ENCODE results near the gene NAA60. TPM values are rescaled to one million over a fixed set of nuclear protein-coding genes. Genes with fewer than 3 reads are reported as not detected.
A peak's percentile ranks its signal among the peaks of the same experiment; 100 is the strongest.

Gene NAA60
- total RNA-seq (10 to 100 TPM; 38.7 to 63.7 (median 55.3) TPM), polyA plus RNA-seq (10 to 100 TPM; 41.2 to 58.9 TPM), total RNA-seq (28.9 reads per million, percentile 59 among the genes with 10 or more reads in this experiment)

DNA sequence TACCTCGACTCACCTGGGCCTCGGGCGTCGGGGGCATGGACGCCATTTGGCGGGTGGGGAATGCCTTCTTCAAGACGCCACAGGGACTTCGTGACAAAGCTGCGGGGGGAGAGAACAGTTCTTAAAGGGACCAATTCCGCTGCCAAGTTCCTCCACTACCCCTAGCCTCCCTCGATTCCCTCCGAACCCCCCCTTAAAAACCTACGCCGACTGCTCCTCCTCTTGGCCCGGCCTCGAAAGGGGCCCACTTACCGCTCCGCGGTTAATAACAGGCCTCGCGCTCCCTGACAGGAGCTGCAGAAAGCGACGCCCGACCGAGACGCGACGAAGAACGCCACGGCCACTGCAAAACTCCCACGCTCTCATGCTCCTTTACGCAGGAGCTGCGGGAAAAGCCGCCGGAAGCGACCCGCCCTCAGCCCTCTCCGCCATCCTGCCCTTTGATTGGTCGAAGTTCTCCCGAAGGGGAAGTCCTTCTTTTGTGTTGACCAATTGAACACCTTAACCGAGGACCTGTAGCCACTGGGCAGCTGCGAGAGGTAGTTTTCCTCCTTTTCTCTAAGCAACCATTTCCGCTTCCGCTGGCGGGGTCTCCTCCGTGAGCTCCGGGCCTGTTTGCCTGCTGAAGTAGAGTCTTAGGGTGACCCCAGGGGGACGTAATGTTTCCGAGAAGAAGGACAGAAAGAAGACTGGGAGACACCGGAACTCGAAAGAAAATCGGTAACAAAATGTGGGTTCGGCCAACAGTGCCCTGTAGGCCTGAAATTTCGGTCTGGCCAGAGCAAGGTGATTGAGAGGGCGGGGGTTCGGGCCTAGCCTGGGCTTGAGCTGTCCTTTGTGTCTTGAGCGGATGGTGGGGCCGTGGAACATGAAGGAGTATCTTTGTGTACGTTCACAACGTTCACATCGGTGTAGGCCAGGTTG, at the start of gene NAA60, which contains the start of gene ZNF597:
Gene NAA60 (plus strand): TSS at position 573 of the 924 bp plus-strand sequence. CDS start 32,548 bp downstream, outside the sequence.
Gene ZNF597 (minus strand): TSS at position 397 of the 924 bp plus-strand sequence. CDS start 351 bp downstream, at position 46.
- H3K4me1 ChIP-seq (ENCODE audit: control insufficient read depth in 2 of 2, insufficient read depth in 2 of 2, low read length in 2 of 2), result peaks cover 5 to 15% of the 10 kb centered on the region in 2 donors
- DNase-seq, result peak; percentile 38 to 86 (median 79)
- intact Hi-C loops (cut with micrococcal nuclease), result loop anchor here (1.0 to 5.0 kb wide), 8 partner anchors 14 to 260 kb away; partner anchors contain the start of genes ZNF174 (in 2 of the 2), ZNF263 (in 2 of the 2) and ZSCAN32 (in 2 of the 2)
- ChIA-PET CTCF (interaction anchor here (0.6 to 1.6 kb wide), 3 partner anchors 14 to 481 kb away, joined by 3 to 8 read pairs (median 3); no protein-coding TSS in a partner anchor), POLR2A (interaction anchor here (0.8 to 3.2 kb wide), 10 partner anchors 14 to 293 kb away, joined by 3 to 25 read pairs (median 4); partner anchors contain the start of genes ZNF174, ZNF263 and ZSCAN32)
- peaks cover 0 to 11% (median 0%) of the 10 kb centered on the region in 3 experiments for H3K36me3 ChIP-seq (ENCODE audit: control insufficient read depth in 2 of 3, insufficient read depth in 3 of 3, low read length in 3 of 3)
- Mint-ChIP-seq H3K27me3 (peaks cover 0 to 5% (median 0%) of the 10 kb centered on the region in 5 donors), H3K27ac (peak within 1 kb of the TSS; percentile 82 to 98 (median 96)), H3K9me3 (peaks cover 0 to 27% (median 14%) of the 10 kb centered on the region in 11 donors), H3K4me1 (peaks cover 0 to 46% (median 24%) of the 10 kb centered on the region in 7 donors), H3K36me3 (peaks cover 8 to 46% (median 31%) of the 10 kb centered on the region in 5 donors), H3K4me3 (peak within 1 kb of the TSS; percentile 88 to 100 (median 96))
- no peaks in the 10 kb centered on the region for H3K27me3 ChIP-seq (ENCODE audit: control insufficient read depth in 2 of 2, insufficient read depth in 2 of 2, low read length in 2 of 2)
- H3K9me3 ChIP-seq (ENCODE audit: control insufficient read depth in 2 of 3, low read length in 3 of 3), result peaks cover 0 to 5% (median 0%) of the 10 kb centered on the region in 3 experiments
- peak within 1 kb of the TSS; percentile 47 for H3K4me3 ChIP-seq (ENCODE audit: low read length)
- peak within 1 kb of the TSS; percentile 89 for H3K27ac ChIP-seq (ENCODE audit: low read depth, low read length)
- peak; percentile 96 for ATAC-seq

DNA sequence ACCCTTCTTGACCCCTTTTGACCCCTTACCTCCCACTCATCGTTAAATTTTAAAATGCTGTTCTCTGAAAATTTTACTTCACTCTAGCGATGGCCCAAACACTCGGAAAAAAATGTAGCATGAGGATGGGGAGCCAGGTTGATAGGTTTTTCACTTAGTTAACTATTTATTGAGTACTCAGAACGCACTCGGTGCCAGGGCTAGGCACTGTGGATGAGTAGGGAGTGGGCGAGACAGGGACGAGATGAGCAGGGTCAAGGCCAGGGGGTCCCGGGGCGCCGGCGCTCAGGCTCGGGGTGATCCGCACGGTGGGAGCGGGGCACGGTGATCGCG, 43.1 kb upstream of the NAA60 start:
- CTCF ChIA-PET, result interaction anchor here (1.0 to 1.9 kb wide), 3 partner anchors 20 to 100 kb away, joined by 3 to 4 read pairs (median 3); no protein-coding TSS in a partner anchor
- peaks cover 7 to 52% (median 25%) of the 10 kb centered on the region in 11 donors for H3K9me3 Mint-ChIP-seq
- H3K4me1 ChIP-seq (ENCODE audit: control insufficient read depth in 2 of 2, insufficient read depth in 2 of 2, low read length in 2 of 2), result peaks cover 20 to 22% of the 10 kb centered on the region in 2 donors
- H3K9me3 ChIP-seq (ENCODE audit: control insufficient read depth in 2 of 3, low read length in 3 of 3), result peaks cover 0 to 25% (median 0%) of the 10 kb centered on the region in 3 experiments
- peaks cover 8 to 41% (median 14%) of the 10 kb centered on the region in 3 experiments for H3K36me3 ChIP-seq (ENCODE audit: control insufficient read depth in 2 of 3, insufficient read depth in 3 of 3, low read length in 3 of 3)
- peak overlapping the region; percentile 89 for H3K27ac ChIP-seq (ENCODE audit: low read depth, low read length)
- ATAC-seq (no peak), DNase-seq (no peak)
- intact Hi-C loops (cut with micrococcal nuclease), result loop anchor here (2.0 to 5.0 kb wide), 5 partner anchors 42 to 378 kb away; partner anchors contain the start of genes HCFC1R1 (in 1 of the 2), NAA60 (in 1 of the 2), THOC6 (in 1 of the 2) and TNFRSF12A (in 1 of the 2)
- H3K27me3 Mint-ChIP-seq, result no peaks in the 10 kb centered on the region
- POLR2A ChIA-PET, result interaction anchor here (0.7 to 4.1 kb wide), 22 partner anchors 16 to 297 kb away, joined by 3 to 40 read pairs (median 5); partner anchors contain the start of genes CLUAP1, NAA60, TIGD7 and ZNF213
- H3K36me3 Mint-ChIP-seq, result peaks cover 28 to 78% (median 59%) of the 10 kb centered on the region in 5 donors
- H3K4me3 Mint-ChIP-seq, result peak overlapping the region; percentile 84 to 97 (median 94)
- peak overlapping the region; percentile 87 for H3K4me3 ChIP-seq (ENCODE audit: low read length)
- peaks cover 14 to 81% (median 69%) of the 10 kb centered on the region in 7 donors for H3K4me1 Mint-ChIP-seq
- H3K27me3 ChIP-seq (ENCODE audit: control insufficient read depth in 2 of 2, insufficient read depth in 2 of 2, low read length in 2 of 2), result no peaks in the 10 kb centered on the region
- H3K27ac Mint-ChIP-seq, result peak overlapping the region; percentile 88 to 94 (median 91)

DNA sequence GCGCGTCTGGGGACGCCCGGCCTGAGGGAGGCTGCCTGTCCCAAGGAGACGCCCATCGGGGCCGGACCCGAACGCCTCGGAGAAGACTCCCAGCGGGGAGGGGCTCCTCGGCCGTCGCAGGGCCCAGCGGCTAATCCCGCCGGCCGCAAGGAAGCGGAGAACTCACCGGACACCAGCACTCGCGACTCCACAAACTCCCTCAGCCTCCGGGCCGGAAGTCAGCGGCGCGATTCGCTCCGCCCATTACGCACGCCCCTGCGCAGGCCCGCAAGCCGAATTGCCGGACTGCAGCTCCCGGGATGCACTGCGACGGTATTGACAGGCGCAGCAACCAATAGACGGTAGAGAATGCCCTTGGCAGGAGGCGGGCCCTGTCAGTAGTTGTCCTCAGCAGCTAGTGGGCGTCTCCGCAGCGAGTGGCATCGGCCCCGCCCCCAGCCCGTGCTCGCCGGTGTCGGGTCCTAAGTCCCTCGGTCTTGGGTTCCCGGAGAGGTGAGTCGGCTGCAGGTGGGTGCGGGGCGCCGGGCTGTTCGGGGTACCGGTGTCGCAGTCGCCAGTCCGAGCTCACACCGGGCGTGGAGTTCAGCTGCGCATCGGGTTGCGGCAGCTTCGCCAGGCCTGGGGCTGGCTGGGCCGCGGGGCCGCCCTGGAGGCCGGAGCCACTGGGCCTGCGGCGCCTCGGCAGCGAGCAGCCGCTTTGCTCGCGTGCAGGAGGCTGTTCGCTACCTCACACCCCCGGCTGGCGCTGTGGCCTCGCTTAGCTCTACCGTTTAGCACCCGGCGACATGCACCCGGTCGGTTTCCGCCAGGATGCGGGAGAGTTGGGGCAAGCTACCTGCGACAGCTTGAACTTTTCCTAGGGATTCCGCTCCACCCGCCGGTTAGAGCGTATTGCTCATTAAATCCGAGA, 42.4 kb upstream of the NAA60 start, which contains the start of the genes ZNF174 and ZSCAN32:
Gene ZNF174 (plus strand): TSS at position 437 of the 910 bp plus-strand sequence. CDS start 790 bp downstream, outside the sequence.
Gene ZSCAN32 (minus strand): TSS at position 226 of the 910 bp plus-strand sequence. CDS start 3,447 bp downstream, outside the sequence.
- Mint-ChIP-seq H3K36me3 (peaks cover 29 to 77% (median 59%) of the 10 kb centered on the region in 5 donors), H3K4me1 (peaks cover 14 to 77% (median 65%) of the 10 kb centered on the region in 7 donors), H3K27me3 (no peaks in the 10 kb centered on the region), H3K4me3 (peak within 1 kb of the TSS; percentile 84 to 97 (median 94)), H3K27ac (peak within 1 kb of the TSS; percentile 88 to 95 (median 91)), H3K9me3 (peaks cover 7 to 52% (median 24%) of the 10 kb centered on the region in 11 donors)
- H3K9me3 ChIP-seq (ENCODE audit: control insufficient read depth in 2 of 3, low read length in 3 of 3), result peaks cover 0 to 26% (median 0%) of the 10 kb centered on the region in 3 experiments
- POLR2A ChIA-PET, result interaction anchor here (0.5 to 4.1 kb wide), 29 partner anchors 9 to 353 kb away, joined by 3 to 40 read pairs (median 5); partner anchors contain the start of genes CLUAP1, NAA60, TIGD7 and ZNF213
- ATAC-seq, result peak; percentile 99
- H3K4me3 ChIP-seq (ENCODE audit: low read length), result peak within 1 kb of the TSS; percentile 87
- intact Hi-C loops (cut with micrococcal nuclease), result loop anchor here (1.0 to 5.0 kb wide), 17 partner anchors 36 to 379 kb away; partner anchors contain the start of genes NAA60 (in 2 of the 2), TIGD7 (in 2 of the 2), ZNF263 (in 2 of the 2) and ZNF597 (in 2 of the 2)
- peak; percentile 90 to 99 (median 98) for DNase-seq
- H3K36me3 ChIP-seq (ENCODE audit: control insufficient read depth in 2 of 3, insufficient read depth in 3 of 3, low read length in 3 of 3), result peaks cover 9 to 41% (median 15%) of the 10 kb centered on the region in 3 experiments
- H3K4me1 ChIP-seq (ENCODE audit: control insufficient read depth in 2 of 2, insufficient read depth in 2 of 2, low read length in 2 of 2), result peaks cover 20 to 22% of the 10 kb centered on the region in 2 donors
- no peaks in the 10 kb centered on the region for H3K27me3 ChIP-seq (ENCODE audit: control insufficient read depth in 2 of 2, insufficient read depth in 2 of 2, low read length in 2 of 2)
- CTCF ChIA-PET, result interaction anchor here (0.5 to 1.9 kb wide), 5 partner anchors 21 to 397 kb away, joined by 3 to 4 read pairs (median 3); no protein-coding TSS in a partner anchor
- peak within 1 kb of the TSS; percentile 89 for H3K27ac ChIP-seq (ENCODE audit: low read depth, low read length)

DNA sequence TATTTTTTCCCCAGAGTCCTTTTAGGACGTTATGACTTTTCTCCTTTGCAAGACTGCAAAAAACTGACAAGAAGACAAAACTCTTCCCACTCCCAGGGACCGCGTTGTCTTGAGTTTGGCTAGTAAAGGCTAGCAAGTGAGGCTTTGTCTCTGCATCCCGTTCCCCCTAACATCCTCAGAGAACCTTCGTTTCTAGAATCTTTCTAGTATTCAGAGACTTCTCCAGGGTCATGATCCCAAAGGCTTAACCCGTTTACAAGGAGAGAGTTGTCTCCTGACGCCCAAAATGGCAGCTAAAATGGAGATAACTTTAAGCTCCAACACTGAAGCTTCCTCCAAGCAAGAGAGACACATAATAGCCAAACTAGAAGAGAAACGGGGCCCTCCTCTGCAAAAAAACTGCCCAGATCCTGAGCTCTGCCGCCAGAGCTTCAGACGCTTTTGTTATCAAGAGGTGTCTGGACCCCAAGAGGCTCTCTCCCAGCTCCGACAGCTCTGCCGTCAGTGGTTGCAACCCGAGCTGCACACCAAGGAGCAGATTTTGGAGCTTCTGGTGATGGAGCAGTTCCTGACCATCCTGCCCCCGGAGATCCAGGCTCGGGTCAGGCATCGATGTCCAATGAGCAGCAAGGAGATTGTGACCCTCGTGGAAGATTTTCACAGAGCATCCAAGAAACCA, 41.6 kb upstream of the NAA60 start:
- CTCF ChIA-PET, result interaction anchor here (0.6 to 1.9 kb wide), 4 partner anchors 29 to 1148 kb away, joined by 3 to 4 read pairs (median 4); no protein-coding TSS in a partner anchor
- peaks cover 0 to 27% (median 3%) of the 10 kb centered on the region in 3 experiments for H3K9me3 ChIP-seq (ENCODE audit: control insufficient read depth in 2 of 3, low read length in 3 of 3)
- H3K4me1 ChIP-seq (ENCODE audit: control insufficient read depth in 2 of 2, insufficient read depth in 2 of 2, low read length in 2 of 2), result peaks cover 20 to 22% of the 10 kb centered on the region in 2 donors
- intact Hi-C loops (cut with micrococcal nuclease), result loop anchor here (1.0 to 5.0 kb wide), 17 partner anchors 37 to 380 kb away; partner anchors contain the start of genes NAA60 (in 2 of the 2), TIGD7 (in 2 of the 2), ZNF263 (in 2 of the 2) and ZNF597 (in 2 of the 2)
- peak overlapping the region; percentile 89 for H3K27ac ChIP-seq (ENCODE audit: low read depth, low read length)
- ATAC-seq (no peak), DNase-seq (peak in 1 of 9 donors; percentile 6)
- peaks cover 14 to 72% (median 58%) of the 10 kb centered on the region in 7 donors for H3K4me1 Mint-ChIP-seq
- POLR2A ChIA-PET, result interaction anchor here (0.6 to 4.1 kb wide), 21 partner anchors 8 to 252 kb away, joined by 3 to 40 read pairs (median 5); partner anchors contain the start of genes CLUAP1, NAA60, TIGD7 and ZNF263
- H3K27ac Mint-ChIP-seq, result peak overlapping the region; percentile 79 to 93 (median 89)
- H3K27me3 Mint-ChIP-seq, result no peaks in the 10 kb centered on the region
- peak overlapping the region; percentile 87 for H3K4me3 ChIP-seq (ENCODE audit: low read length)
- peaks cover 29 to 77% (median 59%) of the 10 kb centered on the region in 5 donors for H3K36me3 Mint-ChIP-seq
- H3K27me3 ChIP-seq (ENCODE audit: control insufficient read depth in 2 of 2, insufficient read depth in 2 of 2, low read length in 2 of 2), result no peaks in the 10 kb centered on the region
- peak overlapping the region; percentile 84 to 97 (median 94) for H3K4me3 Mint-ChIP-seq
- H3K36me3 ChIP-seq (ENCODE audit: control insufficient read depth in 2 of 3, insufficient read depth in 3 of 3, low read length in 3 of 3), result peaks cover 9 to 41% (median 22%) of the 10 kb centered on the region in 3 experiments
- H3K9me3 Mint-ChIP-seq, result peaks cover 2 to 52% (median 25%) of the 10 kb centered on the region in 11 donors

Measured in naive thymus-derived CD4-positive, alpha-beta T cell (primary cell).